ENCODE data around the gene LDHA. TPM values are rescaled to one million over a fixed set of nuclear protein-coding genes. Genes with fewer than 3 reads are reported as not detected.

The LDHA gene
- total RNA-seq, 1 experiment from 2014 or later, result 644 TPM

DNA sequence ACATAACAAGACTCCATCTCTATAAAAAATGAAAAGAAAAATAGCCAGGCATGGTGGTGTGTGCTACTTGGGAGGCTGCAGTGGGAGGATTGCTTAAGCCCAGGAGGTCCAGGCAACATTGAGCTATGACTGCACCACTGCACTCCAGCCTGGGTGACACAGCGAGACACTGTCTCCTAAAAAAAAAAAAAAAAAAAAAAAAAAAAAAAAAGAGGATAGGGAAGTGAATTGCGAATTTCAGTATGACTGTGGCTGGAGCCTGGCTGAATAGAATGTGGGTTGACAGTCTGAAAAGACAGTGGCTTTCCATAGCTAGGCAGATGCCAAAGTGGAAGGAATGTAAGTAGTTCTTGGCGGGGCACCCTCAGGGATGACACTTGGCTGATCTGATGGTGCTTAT is 54.9 kb downstream of the LDHA start:
- POLR2A ChIA-PET, result no interaction called here
- Mint-ChIP-seq H3K4me3 (no peak overlapping the region), H3K27me3 (ENCODE audit: low read depth) (no peaks in the 10 kb centered on the region), H3K9me3 (no peaks in the 10 kb centered on the region), H3K36me3 (no peaks in the 10 kb centered on the region), H3K4me1 (no peaks in the 10 kb centered on the region), H3K27ac (no peak overlapping the region)
- ATAC-seq, result no peak
- DNase-seq (ENCODE audit: low spot score), result no peak
- TF ChIP-seq MLX (CRISPR knock-in tag; IDR thresholded peaks at IDR 0.05) (no peak), STAT6 (CRISPR knock-in tag; conservative IDR thresholded peaks at IDR 0.05; ENCODE audit: low read depth) (no peak)
- TF ChIP-seq, protein P1, sequence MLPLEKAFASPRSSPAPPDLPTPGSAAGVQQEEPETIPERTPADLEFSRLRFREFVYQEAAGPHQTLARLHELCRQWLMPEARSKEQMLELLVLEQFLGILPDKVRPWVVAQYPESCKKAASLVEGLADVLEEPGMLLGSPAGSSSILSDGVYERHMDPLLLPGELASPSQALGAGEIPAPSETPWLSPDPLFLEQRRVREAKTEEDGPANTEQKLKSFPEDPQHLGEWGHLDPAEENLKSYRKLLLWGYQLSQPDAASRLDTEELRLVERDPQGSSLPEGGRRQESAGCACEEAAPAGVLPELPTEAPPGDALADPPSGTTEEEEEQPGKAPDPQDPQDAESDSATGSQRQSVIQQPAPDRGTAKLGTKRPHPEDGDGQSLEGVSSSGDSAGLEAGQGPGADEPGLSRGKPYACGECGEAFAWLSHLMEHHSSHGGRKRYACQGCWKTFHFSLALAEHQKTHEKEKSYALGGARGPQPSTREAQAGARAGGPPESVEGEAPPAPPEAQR (CRISPR knock-in tag; IDR thresholded peaks at IDR 0.05), result no peak
- CTCF ChIA-PET, result interaction anchor here (1.3 kb wide), 1 partner anchor 53 kb away, joined by 4 read pairs; no protein-coding TSS in a partner anchor

- no peaks in the 10 kb centered on the region for H3K36me3 Mint-ChIP-seq
- no peak overlapping the region for H3K27ac Mint-ChIP-seq
- H3K4me1 Mint-ChIP-seq, result no peaks in the 10 kb centered on the region
- H3K27me3 Mint-ChIP-seq (ENCODE audit: low read depth), result peaks cover 13% of the 10 kb centered on the region
- H3K9me3 Mint-ChIP-seq, result no peaks in the 10 kb centered on the region
- ChIA-PET POLR2A (no interaction called here), CTCF (interaction anchor here (2.0 kb wide), 1 partner anchor 43 kb away, joined by 5 read pairs; no protein-coding TSS in a partner anchor)
- no peak for TF ChIP-seq IRF2 (CRISPR knock-in tag; IDR thresholded peaks at IDR 0.05; ENCODE audit: borderline replicate concordance, low read depth)
- no peak for TF ChIP-seq E2F1 (CRISPR knock-in tag; IDR thresholded peaks at IDR 0.05)
- TF ChIP-seq GABPB1 (CRISPR knock-in tag; IDR thresholded peaks at IDR 0.05), result no peak
- TF ChIP-seq, protein P2, sequence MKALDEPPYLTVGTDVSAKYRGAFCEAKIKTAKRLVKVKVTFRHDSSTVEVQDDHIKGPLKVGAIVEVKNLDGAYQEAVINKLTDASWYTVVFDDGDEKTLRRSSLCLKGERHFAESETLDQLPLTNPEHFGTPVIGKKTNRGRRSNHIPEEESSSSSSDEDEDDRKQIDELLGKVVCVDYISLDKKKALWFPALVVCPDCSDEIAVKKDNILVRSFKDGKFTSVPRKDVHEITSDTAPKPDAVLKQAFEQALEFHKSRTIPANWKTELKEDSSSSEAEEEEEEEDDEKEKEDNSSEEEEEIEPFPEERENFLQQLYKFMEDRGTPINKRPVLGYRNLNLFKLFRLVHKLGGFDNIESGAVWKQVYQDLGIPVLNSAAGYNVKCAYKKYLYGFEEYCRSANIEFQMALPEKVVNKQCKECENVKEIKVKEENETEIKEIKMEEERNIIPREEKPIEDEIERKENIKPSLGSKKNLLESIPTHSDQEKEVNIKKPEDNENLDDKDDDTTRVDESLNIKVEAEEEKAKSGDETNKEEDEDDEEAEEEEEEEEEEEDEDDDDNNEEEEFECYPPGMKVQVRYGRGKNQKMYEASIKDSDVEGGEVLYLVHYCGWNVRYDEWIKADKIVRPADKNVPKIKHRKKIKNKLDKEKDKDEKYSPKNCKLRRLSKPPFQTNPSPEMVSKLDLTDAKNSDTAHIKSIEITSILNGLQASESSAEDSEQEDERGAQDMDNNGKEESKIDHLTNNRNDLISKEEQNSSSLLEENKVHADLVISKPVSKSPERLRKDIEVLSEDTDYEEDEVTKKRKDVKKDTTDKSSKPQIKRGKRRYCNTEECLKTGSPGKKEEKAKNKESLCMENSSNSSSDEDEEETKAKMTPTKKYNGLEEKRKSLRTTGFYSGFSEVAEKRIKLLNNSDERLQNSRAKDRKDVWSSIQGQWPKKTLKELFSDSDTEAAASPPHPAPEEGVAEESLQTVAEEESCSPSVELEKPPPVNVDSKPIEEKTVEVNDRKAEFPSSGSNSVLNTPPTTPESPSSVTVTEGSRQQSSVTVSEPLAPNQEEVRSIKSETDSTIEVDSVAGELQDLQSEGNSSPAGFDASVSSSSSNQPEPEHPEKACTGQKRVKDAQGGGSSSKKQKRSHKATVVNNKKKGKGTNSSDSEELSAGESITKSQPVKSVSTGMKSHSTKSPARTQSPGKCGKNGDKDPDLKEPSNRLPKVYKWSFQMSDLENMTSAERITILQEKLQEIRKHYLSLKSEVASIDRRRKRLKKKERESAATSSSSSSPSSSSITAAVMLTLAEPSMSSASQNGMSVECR (CRISPR knock-in tag; IDR thresholded peaks at IDR 0.05; ENCODE audit: borderline replicate concordance), result no peak
- no peak for TF ChIP-seq ZBTB43 (CRISPR knock-in tag; IDR thresholded peaks at IDR 0.05)
- TF ChIP-seq CDX4 (CRISPR knock-in tag; IDR thresholded peaks at IDR 0.05; ENCODE audit: borderline replicate concordance), result no peak
- no peak for TF ChIP-seq FOXP1 (CRISPR knock-in tag; IDR thresholded peaks at IDR 0.05; ENCODE audit: borderline replicate concordance)
- TF ChIP-seq SP1 (CRISPR knock-in tag; conservative IDR thresholded peaks at IDR 0.05), result no peak
- TF ChIP-seq ATF2 (CRISPR knock-in tag; IDR thresholded peaks at IDR 0.05; ENCODE audit: borderline replicate concordance, low read depth), result no peak
- TF ChIP-seq TCF7 (CRISPR knock-in tag; IDR thresholded peaks at IDR 0.05; ENCODE audit: low read depth), result no peak
- no peak overlapping the region for H3K4me3 Mint-ChIP-seq
- ATAC-seq (no peak), DNase-seq (ENCODE audit: low spot score) (no peak)
Measured at GRCh38 chr11:18452927-18453326, 58.6 kb downstream of the LDHA start.

Measured in WTC11 (cell line).